K562 treated with DMSO at 1 percent for 48 hours (cell line): Measurements from ENCODE around the gene MOB3A. TPM values are rescaled to one million over a fixed set of nuclear protein-coding genes. Genes with fewer than 3 reads are reported as not detected.

Experiments
- total RNA-seq: library from RNA; unstranded; fragments of 300-600 nt; gene quantifications from 2 replicates; pipeline ENCODE4 v1.2.3, GENCODE V29; 2022; ENCODE audit warnings: low replicate concordance; ENCODE audit errors: extremely low read depth

The MOB3A gene
- not detected in 2 replicates for total RNA-seq

GRCh38 chr19:2096034-2096479 is at the start of gene MOB3A:
Gene MOB3A, minus strand, starts transcription at chr19:2096326. Its CDS starts 17,766 bp downstream, at chr19:2078560.

GRCh38 chr19:2096480-2097202 is 515 bp upstream of the MOB3A start, which contains the start of gene IZUMO4:
Gene IZUMO4, plus strand, starts transcription at chr19:2096915. Its CDS starts 31 bp downstream, at chr19:2096946.

GRCh38 chr19:2050991-2051772 is 44.9 kb downstream of the MOB3A start, which contains the start of gene MKNK2:
Gene MKNK2, minus strand, starts transcription at chr19:2051244. Its CDS starts 393 bp downstream, at chr19:2050851.

Other genes with a start within 250 kb of the MOB3A start
- gene REXO1, start 247.8 kb downstream of the MOB3A start, total RNA-seq, result not detected in 2 replicates
- gene KLF16, start 232.7 kb downstream of the MOB3A start, total RNA-seq, result not detected in 2 replicates
- gene ABHD17A, start 210.8 kb downstream of the MOB3A start, total RNA-seq, result 314 TPM in 1 of 2 replicates, not detected in the other
- gene ADAT3, start 190.9 kb downstream of the MOB3A start, total RNA-seq, result not detected in 2 replicates
- not detected in 2 replicates for gene SCAMP4, start 190.9 kb downstream of the MOB3A start, total RNA-seq
- 170 TPM in 1 of 2 replicates, not detected in the other for gene CSNK1G2, start 155.2 kb downstream of the MOB3A start, total RNA-seq
- gene BTBD2, start 80.6 kb downstream of the MOB3A start, total RNA-seq, result not detected in 2 replicates
- 245 TPM in 1 of 2 replicates, not detected in the other for gene MKNK2, start 45.1 kb downstream of the MOB3A start, total RNA-seq
- gene IZUMO4, start 589 bp upstream of the MOB3A start, total RNA-seq, result not detected in 2 replicates
- 532 TPM in 1 of 2 replicates, not detected in the other for gene AP3D1, start 55.2 kb upstream of the MOB3A start, total RNA-seq
- not detected in 2 replicates for gene DOT1L, start 67.6 kb upstream of the MOB3A start, total RNA-seq
- 447 TPM in 1 of 2 replicates, not detected in the other for gene PLEKHJ1, start 140.0 kb upstream of the MOB3A start, total RNA-seq
- gene SF3A2, start 140.5 kb upstream of the MOB3A start, total RNA-seq, result not detected in 2 replicates
- 225 TPM in 1 of 2 replicates, not detected in the other for gene AMH, start 153.0 kb upstream of the MOB3A start, total RNA-seq
- gene JSRP1, start 160.1 kb upstream of the MOB3A start, total RNA-seq, result not detected in 2 replicates
- not detected in 2 replicates for gene PEAK3, start 185.8 kb upstream of the MOB3A start, total RNA-seq
- not detected in 2 replicates for gene LINGO3, start 211.8 kb upstream of the MOB3A start, total RNA-seq
- gene LSM7, start 232.3 kb upstream of the MOB3A start, total RNA-seq, result not detected in 2 replicates
- not detected in 2 replicates for gene SPPL2B, start 232.4 kb upstream of the MOB3A start, total RNA-seq